IPS DF 4.7 (cell line): ENCODE results near the gene RAD51.

Source experiments
- DNase-seq: peaks from one replicate; pipeline ENCODE4 v3.0.0-alpha.2; 2013; ENCODE audit warnings: low spot score; ENCODE audit errors: extremely low read depth

Gene RAD51

GRCh38 chr15:40722354-40722753 is 27.4 kb downstream of the RAD51 start:
- no peak for DNase-seq

GRCh38 chr15:40722934-40723333 is 28.0 kb downstream of the RAD51 start:
- DNase-seq, result no peak

- no peak for DNase-seq
Measured at GRCh38 chr15:40723919-40724318, 28.9 kb downstream of the RAD51 start.

- DNase-seq, result no peak
Measured at GRCh38 chr15:40731034-40731433, 36.1 kb downstream of the RAD51 start.

GRCh38 chr15:40736575-40736974 is 41.6 kb downstream of the RAD51 start:
- DNase-seq, result no peak

DNA sequence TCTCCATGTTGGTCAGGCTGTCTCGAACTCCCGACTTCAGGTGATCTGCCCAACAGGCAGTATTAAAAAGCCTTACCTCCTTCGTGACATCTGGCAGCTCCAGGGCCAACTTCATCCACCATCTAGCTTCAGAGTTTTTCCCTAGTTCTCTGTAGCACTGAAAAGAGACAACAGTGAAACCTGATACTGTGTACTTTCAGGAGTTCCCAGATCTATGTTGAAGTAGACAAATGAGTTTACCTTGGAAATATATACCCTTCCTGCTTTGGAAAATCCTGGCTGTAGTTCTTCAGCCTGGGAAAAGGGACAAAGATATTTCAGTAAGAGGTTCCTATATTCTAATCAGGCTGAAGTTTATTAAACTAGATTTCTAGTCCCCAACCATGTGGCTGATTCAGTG is 42.1 kb downstream of the RAD51 start:
- no peak for DNase-seq

DNA sequence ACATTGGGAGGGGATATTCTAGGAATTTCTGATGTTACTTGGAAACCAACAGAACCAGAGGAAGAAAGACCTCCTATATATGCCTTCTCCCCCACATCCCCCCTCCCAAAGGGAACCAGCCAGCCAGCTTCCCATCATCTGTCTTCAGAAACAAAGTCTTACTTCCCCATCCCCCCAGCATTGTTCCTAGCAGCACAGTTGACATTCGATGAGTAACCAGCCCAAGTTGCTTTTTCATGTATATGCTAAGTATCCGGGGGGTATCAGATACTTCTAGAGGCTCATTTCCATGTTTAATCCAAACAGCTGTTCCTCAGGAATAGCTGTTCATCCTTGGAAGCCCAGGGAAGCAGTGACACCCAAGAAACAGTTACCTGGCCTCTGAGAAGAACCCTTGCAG is 44.1 kb downstream of the RAD51 start:
- DNase-seq, result no peak

GRCh38 chr15:40739854-40740253 is 44.9 kb downstream of the RAD51 start:
- no peak for DNase-seq

- no peak for DNase-seq
Measured at GRCh38 chr15:40743485-40743901, 48.5 kb downstream of the RAD51 start.

DNA sequence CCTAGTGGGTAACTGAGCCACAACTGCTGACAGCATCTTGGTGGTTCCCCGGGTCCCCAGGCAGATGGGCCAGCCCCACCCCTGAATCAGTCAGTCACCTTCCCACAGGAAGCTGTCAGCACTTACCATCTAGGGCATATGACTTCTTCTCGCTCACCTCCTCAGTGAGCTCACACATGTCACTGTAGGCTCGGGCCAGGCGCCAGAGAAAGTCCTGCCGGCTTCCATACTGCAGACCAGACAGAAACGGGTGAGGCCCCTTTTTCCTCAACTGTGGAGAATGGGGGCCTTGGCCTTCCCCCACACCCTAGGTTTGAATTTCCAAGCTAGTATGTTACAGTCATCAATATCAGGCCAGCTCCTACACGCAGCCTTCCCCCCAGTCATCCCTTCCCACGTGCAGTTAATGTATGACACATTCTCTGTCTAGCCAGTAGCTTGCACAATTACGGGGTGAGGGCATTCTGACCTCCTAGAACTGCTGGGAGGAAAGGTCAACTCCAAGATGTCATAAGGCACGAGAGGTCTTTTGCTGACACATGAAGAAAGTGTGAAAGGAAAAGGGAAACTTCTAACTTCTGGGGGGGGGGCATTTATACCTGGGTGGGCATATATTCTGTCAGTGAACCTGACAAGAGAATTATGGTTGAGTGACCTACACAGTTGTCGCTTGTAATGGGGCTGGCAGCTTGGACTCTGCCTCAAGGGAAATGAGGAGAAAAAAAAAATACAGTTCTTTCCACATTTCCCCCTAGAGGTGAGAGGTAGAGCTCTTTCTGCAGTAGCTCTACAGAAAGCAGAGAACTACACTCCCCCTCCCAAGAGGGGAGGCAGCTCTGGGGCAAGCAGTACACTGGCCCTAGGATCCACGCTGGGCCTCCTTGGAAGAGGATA is 49.2 kb downstream of the RAD51 start:
- no peak for DNase-seq

- DNase-seq, result no peak
Measured at GRCh38 chr15:40744815-40745152, 49.8 kb downstream of the RAD51 start.

DNA sequence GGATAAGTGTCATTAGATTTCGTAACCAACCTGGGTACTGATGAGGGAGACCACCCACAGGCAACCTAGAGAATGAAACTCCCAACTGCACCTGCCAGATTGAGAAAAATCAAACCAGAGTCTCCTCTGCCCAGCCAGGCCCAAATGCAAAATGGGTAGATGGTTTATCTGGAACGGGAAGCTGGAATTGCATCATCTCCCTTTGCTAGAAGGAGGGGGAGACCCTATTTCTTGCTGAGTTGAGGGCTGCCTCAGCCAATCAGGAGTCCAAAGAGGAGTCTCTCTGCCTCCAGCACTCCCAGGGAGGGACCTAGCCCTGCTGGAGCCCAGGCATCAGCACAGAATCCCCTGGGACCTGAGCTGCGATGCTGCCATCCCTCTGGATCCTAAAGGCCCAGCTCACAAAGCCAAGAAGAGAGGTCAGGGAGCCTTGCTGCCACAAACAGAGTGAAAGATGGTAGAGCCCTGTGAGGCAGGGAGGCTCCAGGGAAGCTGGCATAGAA is 52.0 kb downstream of the RAD51 start:
- DNase-seq, result no peak

- no peak for DNase-seq
Measured at GRCh38 chr15:40747685-40748631, 53.0 kb downstream of the RAD51 start.

GRCh38 chr15:40749151-40749630 is 54.2 kb downstream of the RAD51 start:
- DNase-seq, result no peak

DNA sequence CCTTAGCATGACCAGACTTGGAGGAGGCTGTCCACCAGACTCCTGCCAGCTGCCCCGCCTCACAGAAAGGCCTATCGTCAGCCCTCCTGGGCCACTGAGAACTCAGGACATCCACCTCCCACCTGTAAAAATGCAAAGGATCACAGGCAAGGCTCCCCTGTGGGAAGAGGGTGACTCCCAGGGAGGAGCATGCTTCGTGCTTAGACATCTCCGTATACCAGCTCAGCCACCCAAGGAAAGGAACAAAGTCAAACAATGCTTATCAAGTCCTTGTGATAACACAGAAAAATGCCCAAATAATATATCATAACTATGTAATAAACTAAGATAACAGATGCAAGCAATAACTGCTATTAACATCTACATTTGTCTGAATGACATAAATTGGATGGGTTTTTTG is 55.9 kb downstream of the RAD51 start:
- DNase-seq, result no peak

DNA sequence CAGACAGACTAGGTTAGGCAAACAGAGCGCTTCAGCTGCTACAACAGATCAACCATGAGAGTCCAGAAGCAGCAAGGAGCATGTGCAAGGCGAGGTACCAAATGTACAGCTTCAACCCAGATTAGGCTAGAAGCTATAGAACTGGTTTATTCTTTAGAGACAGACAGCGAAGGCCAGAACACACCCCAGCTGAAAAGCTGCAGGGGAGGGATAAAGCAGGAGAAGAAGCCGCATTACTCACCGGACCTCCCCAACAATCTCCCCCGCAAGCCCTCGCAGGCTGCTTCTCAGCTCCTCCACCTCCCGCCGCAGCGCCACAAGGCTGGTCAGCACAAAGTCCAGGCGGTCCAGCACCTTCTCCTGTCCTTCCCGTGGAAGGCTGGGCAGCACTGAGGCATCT is 56.8 kb downstream of the RAD51 start:
- DNase-seq, result no peak

DNA sequence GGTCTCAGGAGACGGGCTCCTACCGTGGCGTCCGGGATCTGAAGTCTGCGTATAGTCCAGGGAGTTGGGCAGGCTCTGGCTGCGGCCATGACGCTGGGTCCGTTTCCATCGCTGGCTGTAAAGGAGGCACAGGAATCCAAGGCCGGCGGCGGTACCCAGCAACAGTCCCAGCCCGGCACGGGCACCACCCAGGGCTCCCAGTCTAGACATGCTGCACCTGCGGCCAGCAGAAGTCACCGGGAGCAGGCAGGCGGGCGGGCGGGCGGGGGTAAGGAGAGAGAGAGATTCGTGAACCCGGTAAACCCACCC is 59.6 kb downstream of the RAD51 start:
- DNase-seq, result no peak

DNA sequence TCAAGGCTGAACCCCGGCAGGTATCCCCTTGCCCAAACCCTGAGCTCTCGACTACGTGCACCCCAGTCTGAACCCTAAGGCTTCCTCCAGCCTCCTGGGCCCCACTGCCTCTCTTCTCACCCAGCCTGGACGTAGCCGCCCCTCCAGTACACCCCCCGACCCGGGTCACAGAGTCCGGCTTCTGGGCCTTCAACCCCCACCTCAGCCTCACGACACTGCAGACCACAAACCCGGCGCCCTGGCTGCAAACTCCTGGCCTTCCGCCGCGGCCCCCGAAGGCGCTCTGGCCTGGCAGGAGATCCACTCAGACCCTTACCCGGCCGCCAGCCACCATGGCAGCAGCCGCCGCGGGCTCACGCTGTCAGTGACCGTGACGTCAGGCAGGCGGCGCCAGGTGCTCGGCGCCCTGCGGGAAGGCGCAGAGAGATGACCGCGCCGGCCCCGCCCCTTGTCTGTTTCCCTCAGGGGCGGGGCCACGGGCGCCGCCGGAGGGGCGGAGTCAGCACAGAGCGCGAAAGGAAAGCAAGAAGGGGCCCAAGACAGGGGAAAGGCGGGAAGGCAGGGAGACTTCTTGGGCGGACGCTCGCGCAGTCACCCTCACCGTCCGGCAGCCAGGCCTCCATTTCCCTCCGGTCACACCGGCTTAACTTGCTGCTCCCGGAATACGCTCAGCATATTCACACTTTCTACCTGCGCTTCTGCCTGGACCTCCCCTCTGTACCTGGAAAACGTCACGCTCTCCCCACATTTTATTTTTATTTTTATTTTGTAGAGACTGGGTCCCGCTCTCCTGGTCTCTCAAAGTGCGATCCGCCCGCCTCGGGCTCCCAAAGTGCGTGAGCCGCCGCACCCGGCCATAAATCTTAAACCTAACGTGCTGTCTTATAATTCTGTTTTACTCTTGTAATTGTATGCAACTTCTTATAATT is 60.2 kb downstream of the RAD51 start, which contains the start of gene RMDN3:
RMDN3 (minus strand) TSS at position 372 of the 929 bp plus-strand sequence. CDS start 471 bp downstream, outside the sequence.
- no peak for DNase-seq

GRCh38 chr15:40755812-40756208 is 60.8 kb downstream of the RAD51 start:
- no peak for DNase-seq

DNA sequence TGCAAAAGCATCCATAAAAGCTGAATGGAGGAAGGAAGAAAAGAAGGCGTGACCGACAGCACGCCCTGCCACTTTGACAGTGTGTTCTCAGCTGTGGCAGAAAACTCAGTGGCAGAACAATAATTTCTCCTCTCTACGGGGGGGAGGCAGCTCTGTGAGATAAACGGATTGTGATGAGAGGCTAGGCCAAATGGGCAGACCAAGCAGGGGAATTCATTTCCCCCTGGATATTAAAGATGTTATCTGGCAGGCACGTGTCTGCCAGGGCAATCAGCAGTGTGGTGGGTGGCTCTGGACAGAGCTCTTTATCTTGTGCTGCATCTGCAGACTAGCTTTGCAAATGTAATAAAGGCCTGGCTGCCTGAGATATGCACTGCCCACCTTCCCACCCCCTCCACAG is 62.0 kb downstream of the RAD51 start:
- DNase-seq, result no peak

DNA sequence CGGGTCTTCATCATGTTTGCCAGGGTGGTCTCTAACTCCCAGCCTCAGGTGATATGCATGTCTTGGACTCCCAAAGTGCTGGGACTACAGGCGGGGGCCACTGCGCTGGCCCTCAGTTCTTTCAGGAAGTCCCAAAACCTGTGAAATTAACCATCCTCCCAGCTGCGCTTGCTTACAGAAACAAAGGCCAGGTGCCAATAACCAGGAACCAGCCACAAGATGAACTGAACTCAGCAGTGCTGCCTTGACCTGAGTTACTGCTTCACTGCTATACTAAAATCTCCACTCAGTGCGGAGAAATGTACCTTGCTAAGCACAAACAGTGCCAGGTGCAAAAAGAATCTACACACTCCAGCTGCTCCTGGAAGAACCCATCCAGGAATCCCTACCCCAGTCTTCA is 65.0 kb downstream of the RAD51 start:
- no peak for DNase-seq
